Heart left ventricle (tissue), 11 donors: ENCODE results near the gene KCTD13. TPM values are rescaled to one million over a fixed set of nuclear protein-coding genes. Genes with fewer than 3 reads are reported as not detected.

Experiments
- polyA plus RNA-seq, 2 donors: library from polyadenylated mRNA; stranded (reverse); fragments of 200-250 nt; gene quantifications; one replicate each; pipeline ENCODE4 v1.2.3, GENCODE V29; 2013
- total RNA-seq, 9 donors: library from RNA; depleted of rRNA in 2 of 9; stranded (reverse); fragments of >200 nt in 2 of 9; fragmentation: NEBNext Ultra II Directional in 3 of 9; extraction: Animal tissue kit (Norgen Biotek cat#: 25700) in 3 of 9; gene quantifications; one replicate each; pipeline versions ENCODE4 v1.1.0 to v1.2.4, GENCODE V29; 2016 to 2023
- donor health status: ischemic (EF 13 %, LVEDD 7.1; RV severe dilation, severe dysfunction).
- donor health status: healthy with polysubstance abuse.
- donor health status: DM: no; HTN: yes; CAD: no.
- donor health status: DM: no; HTN: no; CAD: no.
- donor health status: ischemic (EF 25% LVEDD 5.7; RV mildly dilated, moderate dysfunction).
- donor health status: healthy.
- donor health status: DM: yes; HTN: yes; CAD: no.
- donor health status: PGD.
- donor health status: nonischemic (EF 23%, LVEDD 6.1; RV moderate dilation, normal function).

Gene KCTD13
- total and polyA plus RNA-seq, 11 donors: 3.6 to 9.1 (median 6.6) TPM

Other genes starting within 250 kb of the KCTD13 start
- 10 to 100 TPM; 14.0 to 36.5 (median 23.6) TPM for gene QPRT, start 247.0 kb downstream of the KCTD13 start, total RNA-seq
- 10 to 100 TPM in 1 of 2 donors, 1 to 10 TPM in 1; 3.6 to 19.6 TPM for gene QPRT, start 247.0 kb downstream of the KCTD13 start, polyA plus RNA-seq
- gene C16orf54, start 180.2 kb downstream of the KCTD13 start, total RNA-seq: 1 to 10 TPM in 2 of 9 donors, under 1 TPM in 7; 0.17 to 4.2 (median 0.60) TPM
- gene C16orf54, start 180.2 kb downstream of the KCTD13 start, polyA plus RNA-seq: under 1 TPM; 0.15 to 0.28 TPM
- gene ZG16, start 148.0 kb downstream of the KCTD13 start, total RNA-seq: not detected
- gene ZG16, start 148.0 kb downstream of the KCTD13 start, polyA plus RNA-seq: under 1 TPM; 0.04 to 0.08 TPM
- 10 to 100 TPM; 16.8 to 40.8 (median 32.2) TPM for gene KIF22, start 135.5 kb downstream of the KCTD13 start, total RNA-seq
- gene KIF22, start 135.5 kb downstream of the KCTD13 start, polyA plus RNA-seq: 10 to 100 TPM; 12.2 to 91.2 TPM
- gene MAZ, start 119.7 kb downstream of the KCTD13 start, total RNA-seq: 100 to 1,000 TPM in 2 of 9 donors, 10 to 100 TPM in 7; 58.9 to 137 (median 74.0) TPM
- gene MAZ, start 119.7 kb downstream of the KCTD13 start, polyA plus RNA-seq: 100 to 1,000 TPM in 1 of 2 donors, 10 to 100 TPM in 1; 63.2 to 188 TPM
- gene PRRT2, start 114.0 kb downstream of the KCTD13 start, total RNA-seq: 1 to 10 TPM in 5 of 9 donors, under 1 TPM in 3, not detected in 1; 0.38 to 1.8 (median 1.3) TPM
- gene PRRT2, start 114.0 kb downstream of the KCTD13 start, polyA plus RNA-seq: 1 to 10 TPM in 1 of 2 donors, under 1 TPM in 1; 0.24 to 3.2 TPM
- 10 to 100 TPM; 10.8 to 23.9 (median 12.6) TPM for gene PAGR1, start 110.1 kb downstream of the KCTD13 start, total RNA-seq
- 10 to 100 TPM; 29.2 to 32.9 TPM for gene PAGR1, start 110.1 kb downstream of the KCTD13 start, polyA plus RNA-seq
- gene MVP, start 105.8 kb downstream of the KCTD13 start, total RNA-seq: 100 to 1,000 TPM in 1 of 9 donors, 10 to 100 TPM in 8; 33.1 to 140 (median 44.6) TPM
- 10 to 100 TPM; 32.9 to 50.6 TPM for gene MVP, start 105.8 kb downstream of the KCTD13 start, polyA plus RNA-seq
- 100 to 1,000 TPM in 2 of 9 donors, 10 to 100 TPM in 7; 57.5 to 143 (median 76.3) TPM for gene CDIPT, start 63.0 kb downstream of the KCTD13 start, total RNA-seq
- gene CDIPT, start 63.0 kb downstream of the KCTD13 start, polyA plus RNA-seq: 100 to 1,000 TPM in 1 of 2 donors, 10 to 100 TPM in 1; 64.2 to 106 TPM
- gene SEZ6L2, start 26.7 kb downstream of the KCTD13 start, total RNA-seq: 1 to 10 TPM in 5 of 9 donors, under 1 TPM in 3, not detected in 1; 0.16 to 8.9 (median 1.4) TPM
- under 1 TPM; 0.15 to 0.51 TPM for gene SEZ6L2, start 26.7 kb downstream of the KCTD13 start, polyA plus RNA-seq
- gene ASPHD1, start 25.7 kb downstream of the KCTD13 start, total RNA-seq: 1 to 10 TPM in 2 of 9 donors, under 1 TPM in 4, not detected in 3; 0.20 to 5.3 (median 0.65) TPM
- under 1 TPM in 1 of 2 donors, not detected in 1; 0.54 TPM for gene ASPHD1, start 25.7 kb downstream of the KCTD13 start, polyA plus RNA-seq
- 100 to 1,000 TPM in 2 of 9 donors, 10 to 100 TPM in 7; 58.9 to 121 (median 69.8) TPM for gene TMEM219, start 35.9 kb upstream of the KCTD13 start, total RNA-seq
- 10 to 100 TPM; 66.6 to 72.3 TPM for gene TMEM219, start 35.9 kb upstream of the KCTD13 start, polyA plus RNA-seq
- gene TAOK2, start 47.6 kb upstream of the KCTD13 start, total RNA-seq: 10 to 100 TPM; 29.5 to 47.9 (median 35.1) TPM
- gene TAOK2, start 47.6 kb upstream of the KCTD13 start, polyA plus RNA-seq: 10 to 100 TPM; 36.3 to 37.8 TPM
- gene HIRIP3, start 69.4 kb upstream of the KCTD13 start, total RNA-seq: 10 to 100 TPM; 13.3 to 21.9 (median 17.5) TPM
- 10 to 100 TPM; 20.1 to 27.4 TPM for gene HIRIP3, start 69.4 kb upstream of the KCTD13 start, polyA plus RNA-seq
- 10 to 100 TPM; 27.6 to 65.4 (median 32.6) TPM for gene INO80E, start 70.0 kb upstream of the KCTD13 start, total RNA-seq
- gene INO80E, start 70.0 kb upstream of the KCTD13 start, polyA plus RNA-seq: 10 to 100 TPM; 60.9 to 71.5 TPM
- 1 to 10 TPM in 1 of 9 donors, under 1 TPM in 4, not detected in 4; 0.09 to 1.4 (median 0.91) TPM for gene DOC2A, start 84.8 kb upstream of the KCTD13 start, total RNA-seq
- gene DOC2A, start 84.8 kb upstream of the KCTD13 start, polyA plus RNA-seq: under 1 TPM; 0.22 to 0.88 TPM
- not detected for gene C16orf92, start 97.0 kb upstream of the KCTD13 start, total RNA-seq
- not detected for gene C16orf92, start 97.0 kb upstream of the KCTD13 start, polyA plus RNA-seq
- not detected for gene TLCD3B, start 105.0 kb upstream of the KCTD13 start, total RNA-seq
- gene TLCD3B, start 105.0 kb upstream of the KCTD13 start, polyA plus RNA-seq: not detected
- gene ALDOA, start 139.5 kb upstream of the KCTD13 start, total RNA-seq: 1,000 to 10,000 TPM; 2,644 to 5,076 (median 3,574) TPM
- gene ALDOA, start 139.5 kb upstream of the KCTD13 start, polyA plus RNA-seq: 1,000 to 10,000 TPM; 2,585 to 3,542 TPM
- gene PPP4C, start 149.8 kb upstream of the KCTD13 start, total RNA-seq: 10 to 100 TPM; 29.9 to 65.9 (median 41.1) TPM
- gene PPP4C, start 149.8 kb upstream of the KCTD13 start, polyA plus RNA-seq: 10 to 100 TPM; 43.5 to 89.0 TPM
- gene TBX6, start 165.7 kb upstream of the KCTD13 start, total RNA-seq: under 1 TPM in 8 of 9 donors, not detected in 1; 0.39 to 0.95 (median 0.72) TPM
- gene TBX6, start 165.7 kb upstream of the KCTD13 start, polyA plus RNA-seq: under 1 TPM; 0.26 to 0.84 TPM
- 100 to 1,000 TPM in 2 of 9 donors, 10 to 100 TPM in 7; 34.8 to 248 (median 49.3) TPM for gene YPEL3, start 170.0 kb upstream of the KCTD13 start, total RNA-seq
- gene YPEL3, start 170.0 kb upstream of the KCTD13 start, polyA plus RNA-seq: 100 to 1,000 TPM in 1 of 2 donors, 10 to 100 TPM in 1; 57.1 to 106 TPM
- 1 to 10 TPM in 7 of 9 donors, under 1 TPM in 2; 0.36 to 5.3 (median 2.2) TPM for gene GDPD3, start 187.3 kb upstream of the KCTD13 start, total RNA-seq
- 1 to 10 TPM; 1.1 to 2.0 TPM for gene GDPD3, start 187.3 kb upstream of the KCTD13 start, polyA plus RNA-seq
- 10 to 100 TPM; 32.9 to 79.4 (median 50.2) TPM for gene MAPK3, start 197.0 kb upstream of the KCTD13 start, total RNA-seq
- gene MAPK3, start 197.0 kb upstream of the KCTD13 start, polyA plus RNA-seq: 10 to 100 TPM; 49.4 to 61.3 TPM